Stomach smooth muscle (tissue), 2 donors: Measurements from ENCODE around the gene MZT2A.
"Not testable (repeated sequence)": the region's sequence is repeated elsewhere in the genome, so short reads cannot be mapped to it uniquely, and the experiment has no call there.

Source experiments
- H3K27ac ChIP-seq: one replicate; pipeline ENCODE4 v1.7.0; 2013; ENCODE audit warnings: mild to moderate bottlenecking, low read length, inconsistent platforms
- H3K27me3 ChIP-seq, 2 donors: one replicate each; pipeline ENCODE4 v1.7.0; 2013; ENCODE audit warnings: low read length in 2 of 2; ENCODE audit not compliant: insufficient read depth in 2 of 2, control insufficient read depth in 1 of 2
- H3K36me3 ChIP-seq, 2 donors: one replicate each; pipeline ENCODE4 v1.7.0; 2013; ENCODE audit warnings: low read length in 2 of 2; ENCODE audit not compliant: control insufficient read depth in 2 of 2, insufficient read depth in 2 of 2
- H3K4me1 ChIP-seq: one replicate; pipeline ENCODE4 v1.7.0; 2013; ENCODE audit warnings: low read length; ENCODE audit not compliant: control insufficient read depth, insufficient read depth
- H3K4me3 ChIP-seq, 2 donors: one replicate each; pipeline ENCODE4 v1.7.0; 2013; ENCODE audit warnings: low read length in 2 of 2
- H3K9ac ChIP-seq, 2 donors: one replicate each; pipeline ENCODE4 v1.7.0; 2013; ENCODE audit warnings: low read length in 2 of 2, mild to moderate bottlenecking in 1 of 2
- H3K9me3 ChIP-seq, 2 donors: one replicate each; pipeline ENCODE4 v1.7.0; 2013; ENCODE audit warnings: low read length in 2 of 2; ENCODE audit not compliant: control insufficient read depth in 2 of 2
- donor health status: healthy.
- donor health status: Pancreatic carcinoma.

MZT2A gene

DNA sequence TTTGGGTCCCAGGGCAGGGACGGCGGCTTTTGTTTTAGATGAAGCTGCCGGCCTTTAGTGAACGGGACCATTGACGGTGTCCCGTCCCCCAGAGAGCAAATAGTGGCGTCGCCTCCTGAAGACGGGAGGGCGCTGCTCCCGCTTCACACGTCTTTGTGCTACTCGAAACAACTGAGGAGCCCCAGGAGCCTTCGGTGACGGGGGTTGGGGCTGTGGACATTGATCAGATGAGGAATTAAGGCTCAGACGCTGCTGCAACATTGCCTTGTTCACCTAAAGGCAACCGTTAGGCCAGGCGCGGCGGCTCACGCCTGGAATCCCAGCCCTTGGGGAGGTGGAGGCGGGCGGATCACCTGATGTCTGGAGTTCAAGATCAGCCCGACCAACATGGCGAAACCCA, 15.8 kb downstream of the MZT2A start:
- not testable (repeated sequence) for H3K27me3 ChIP-seq, H3K27ac ChIP-seq, H3K9ac ChIP-seq, H3K4me1 ChIP-seq, H3K36me3 ChIP-seq, H3K9me3 ChIP-seq, H3K4me3 ChIP-seq

GRCh38 chr2:131475831-131476230, 16.4 kb downstream of the MZT2A start, which contains the start of gene TUBA3D:
Gene TUBA3D (plus strand): TSS chr2:131476119. CDS start chr2:131476200, 81 bp downstream.
- Histone ChIP-seq H3K27ac (no peak within 1 kb of the TSS), H3K36me3 (no peaks in the 10 kb centered on the region), H3K9me3 (no peaks in the 10 kb centered on the region), H3K9ac (no peak within 1 kb of the TSS), H3K4me3 (no peak within 1 kb of the TSS), H3K4me1 (no peaks in the 10 kb centered on the region), H3K27me3 (no peaks in the 10 kb centered on the region)

GRCh38 chr2:131473266-131473665, 18.9 kb downstream of the MZT2A start:
- H3K27me3 ChIP-seq, H3K4me3 ChIP-seq: not testable (repeated sequence)

GRCh38 chr2:131471624-131472023, 20.6 kb downstream of the MZT2A start:
- not testable (repeated sequence) for H3K36me3 ChIP-seq, H3K27me3 ChIP-seq, H3K4me1 ChIP-seq, H3K9ac ChIP-seq, H3K4me3 ChIP-seq, H3K27ac ChIP-seq, H3K9me3 ChIP-seq

More at GRCh38 chr2:131473266-131473665, 18.9 kb downstream of the MZT2A start:
- not testable (repeated sequence) for H3K27ac ChIP-seq, H3K9me3 ChIP-seq, H3K4me1 ChIP-seq, H3K36me3 ChIP-seq, H3K9ac ChIP-seq

GRCh38 chr2:131470944-131471343, 21.3 kb downstream of the MZT2A start:
- H3K4me1 ChIP-seq, H3K27ac ChIP-seq, H3K27me3 ChIP-seq, H3K36me3 ChIP-seq, H3K9ac ChIP-seq, H3K9me3 ChIP-seq, H3K4me3 ChIP-seq: not testable (repeated sequence)

DNA sequence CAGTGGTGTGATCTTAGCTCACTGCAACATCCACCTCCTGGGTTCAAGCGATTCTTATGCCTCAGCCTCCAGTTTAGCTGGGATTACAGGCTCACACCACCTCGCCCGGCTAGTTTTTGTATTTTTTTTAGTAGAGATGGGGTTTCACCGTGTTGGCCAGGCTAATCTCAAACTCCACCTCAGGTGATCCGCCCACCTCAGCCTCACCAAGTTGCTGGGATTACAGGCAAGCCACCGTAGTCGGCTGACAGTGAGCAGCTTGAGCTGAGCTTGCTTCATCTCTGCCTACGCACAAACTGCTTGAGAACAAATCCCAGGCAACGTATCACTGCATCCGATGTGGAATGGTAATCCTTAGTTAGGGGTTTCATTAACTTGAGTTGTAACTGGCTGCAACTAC, 24.5 kb downstream of the MZT2A start:
- not testable (repeated sequence) for H3K27me3 ChIP-seq, H3K9ac ChIP-seq, H3K27ac ChIP-seq, H3K4me3 ChIP-seq, H3K4me1 ChIP-seq, H3K36me3 ChIP-seq, H3K9me3 ChIP-seq

- not testable (repeated sequence) for H3K27me3 ChIP-seq, H3K4me3 ChIP-seq, H3K4me1 ChIP-seq, H3K36me3 ChIP-seq, H3K9ac ChIP-seq, H3K27ac ChIP-seq, H3K9me3 ChIP-seq
These were observed 37.3 kb downstream of the MZT2A start for GRCh38 chr2:131454914-131455313.

GRCh38 chr2:131451265-131451949, 40.8 kb downstream of the MZT2A start:
- not testable (repeated sequence) for H3K4me1 ChIP-seq, H3K27ac ChIP-seq, H3K9me3 ChIP-seq, H3K4me3 ChIP-seq, H3K9ac ChIP-seq, H3K27me3 ChIP-seq, H3K36me3 ChIP-seq

DNA sequence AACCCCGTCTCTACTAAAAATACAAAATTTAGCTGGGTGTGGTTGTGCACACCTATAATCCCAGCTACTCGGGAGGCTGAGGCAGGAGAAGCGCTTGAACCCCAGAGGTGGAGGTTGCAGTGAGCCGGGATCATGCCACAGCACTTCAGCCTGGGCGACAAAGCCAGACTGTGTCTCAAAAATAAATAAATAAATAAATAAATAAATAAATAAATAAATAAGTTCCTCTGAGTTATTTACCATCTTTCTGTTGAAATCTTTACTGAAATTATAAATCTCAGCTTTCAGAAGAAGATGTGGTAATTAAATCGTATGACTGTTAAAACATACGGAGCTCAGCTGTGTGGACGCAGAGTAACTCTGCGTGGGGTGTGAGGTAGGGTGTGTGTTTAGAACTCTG, 44.2 kb downstream of the MZT2A start:
- not testable (repeated sequence) for H3K4me3 ChIP-seq, H3K9ac ChIP-seq, H3K36me3 ChIP-seq, H3K9me3 ChIP-seq, H3K27ac ChIP-seq, H3K4me1 ChIP-seq, H3K27me3 ChIP-seq

- no peak overlapping the region for H3K4me3 ChIP-seq
These were observed 46.3 kb downstream of the MZT2A start for GRCh38 chr2:131445896-131446295.

GRCh38 chr2:131445515-131445797, 46.7 kb downstream of the MZT2A start:
- H3K9ac ChIP-seq, H3K9me3 ChIP-seq, H3K36me3 ChIP-seq, H3K27me3 ChIP-seq, H3K4me3 ChIP-seq, H3K4me1 ChIP-seq, H3K27ac ChIP-seq: not testable (repeated sequence)

More at GRCh38 chr2:131445896-131446295, 46.3 kb downstream of the MZT2A start:
- Histone ChIP-seq H3K36me3 (no peaks in the 10 kb centered on the region), H3K27ac (no peak overlapping the region), H3K4me1 (no peaks in the 10 kb centered on the region), H3K27me3 (no peaks in the 10 kb centered on the region), H3K9me3 (no peaks in the 10 kb centered on the region), H3K9ac (no peak overlapping the region)
